Muscle layer of duodenum (tissue), 2 donors: ENCODE measurements around the gene MCF2L.
"Not testable (repeated sequence)": the region's sequence is repeated elsewhere in the genome, so short reads cannot be mapped to it uniquely, and the experiment has no call there.

Experiments
- H3K27ac ChIP-seq: one replicate; pipeline ENCODE4 v1.7.0; 2013; ENCODE audit warnings: mild to moderate bottlenecking, low read length
- H3K27me3 ChIP-seq: one replicate; pipeline ENCODE4 v1.7.0; 2013; ENCODE audit warnings: low read depth, mild to moderate bottlenecking, control low read depth, low read length
- H3K36me3 ChIP-seq, 2 donors: one replicate each; pipeline ENCODE4 v1.7.0; 2013; ENCODE audit warnings: low read length in 2 of 2, control low read depth in 1 of 2, mild to moderate bottlenecking in 1 of 2; ENCODE audit not compliant: insufficient read depth in 2 of 2, control insufficient read depth in 1 of 2
- H3K4me1 ChIP-seq, 2 donors: one replicate each; pipeline ENCODE4 v1.7.0; 2013; ENCODE audit warnings: low read length in 2 of 2, mild to moderate bottlenecking in 2 of 2, control low read depth in 1 of 2, moderate library complexity in 1 of 2; ENCODE audit not compliant: insufficient read depth in 2 of 2, control insufficient read depth in 1 of 2
- H3K4me3 ChIP-seq, 2 donors: one replicate each; pipeline ENCODE4 v1.7.0; 2013; ENCODE audit warnings: low read length in 2 of 2, low read depth in 1 of 2, mild to moderate bottlenecking in 1 of 2
- H3K9me3 ChIP-seq, 2 donors: one replicate each; pipeline ENCODE4 v1.7.0; 2013; ENCODE audit warnings: low read length in 2 of 2, control low read depth in 1 of 2, mild to moderate bottlenecking in 1 of 2; ENCODE audit not compliant: control insufficient read depth in 1 of 2
- donor health status: healthy.

The MCF2L gene

DNA sequence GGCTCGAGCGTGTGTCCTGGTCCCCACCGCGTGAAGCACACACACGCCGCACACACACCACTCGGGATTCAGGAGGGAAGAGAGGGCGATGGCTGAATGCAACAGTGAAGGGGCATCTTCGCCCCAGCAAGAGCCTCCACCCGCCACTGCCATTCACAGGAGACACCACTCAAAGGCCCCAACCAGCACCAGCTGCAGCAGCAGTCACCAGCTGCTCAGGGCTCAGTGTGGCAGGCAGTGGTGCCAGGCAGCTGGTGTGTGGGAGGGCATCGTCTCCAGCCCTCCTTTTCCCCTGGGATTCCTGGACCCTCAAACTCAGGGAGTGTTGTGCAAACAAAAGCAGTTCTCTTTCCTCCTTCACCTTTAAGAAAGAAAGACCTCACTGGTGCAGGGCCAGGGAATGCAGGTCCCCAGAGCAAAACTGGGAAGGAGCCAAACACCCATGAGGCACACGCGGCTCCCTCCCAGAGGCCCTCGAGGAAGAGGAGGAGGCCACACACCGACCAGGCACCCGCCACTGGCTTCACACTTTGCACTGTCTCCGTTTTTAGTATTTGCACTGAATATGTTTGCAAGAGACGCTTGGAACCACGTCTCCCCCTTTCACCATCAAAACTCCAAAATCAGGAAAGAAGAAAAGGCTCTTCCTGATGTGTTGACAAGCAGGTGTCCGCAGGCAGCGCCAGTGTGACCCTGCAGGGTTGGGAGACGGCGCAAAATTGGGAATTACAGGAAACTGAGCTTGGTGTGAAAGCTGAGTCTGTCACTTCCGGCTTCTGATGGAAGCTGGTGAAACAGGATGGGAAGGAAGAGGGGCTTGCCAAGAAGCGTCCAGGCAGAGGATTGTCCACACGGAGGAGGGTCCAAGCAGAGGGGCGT lies 110.1 kb downstream of the MCF2L start:
- no peaks in the 10 kb centered on the region for H3K4me1 ChIP-seq
- H3K36me3 ChIP-seq: no peaks in the 10 kb centered on the region
- H3K4me3 ChIP-seq: no peak overlapping the region
- no peaks in the 10 kb centered on the region for H3K9me3 ChIP-seq
- H3K27me3 ChIP-seq: no peaks in the 10 kb centered on the region
- H3K27ac ChIP-seq: no peak overlapping the region

- not testable (repeated sequence) for H3K27ac ChIP-seq, H3K27me3 ChIP-seq, H3K36me3 ChIP-seq, H3K4me1 ChIP-seq, H3K9me3 ChIP-seq, H3K4me3 ChIP-seq
Measured at GRCh38 chr13:113079781-113080080, 110.7 kb downstream of the MCF2L start.

DNA sequence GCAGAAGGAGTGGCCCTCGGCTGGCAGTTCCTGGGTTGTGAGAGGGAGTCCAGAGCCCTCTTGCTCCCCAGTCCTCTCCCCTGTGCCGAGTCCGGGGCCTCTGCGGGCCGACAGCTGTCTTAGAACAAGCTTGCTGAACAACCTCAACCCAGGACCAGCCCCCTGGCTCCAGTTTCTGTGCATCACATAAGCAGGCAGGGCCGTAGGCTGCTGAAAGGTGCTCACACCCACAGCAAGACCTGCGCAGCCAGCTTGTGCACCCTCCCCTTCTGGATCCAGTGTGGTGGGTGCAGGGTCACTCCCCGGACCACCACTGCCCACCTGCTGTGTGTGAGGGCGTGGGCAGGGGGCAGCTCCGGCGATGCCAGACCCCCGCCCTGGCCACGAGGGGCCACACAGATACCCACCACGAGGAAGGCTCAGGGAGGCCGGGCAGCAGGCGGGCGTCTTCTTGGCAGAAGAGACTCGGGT lies 111.4 kb downstream of the MCF2L start:
- H3K36me3 ChIP-seq: no peaks in the 10 kb centered on the region
- no peaks in the 10 kb centered on the region for H3K9me3 ChIP-seq
- no peak overlapping the region for H3K27ac ChIP-seq
- no peak overlapping the region for H3K4me3 ChIP-seq
- no peaks in the 10 kb centered on the region for H3K27me3 ChIP-seq
- H3K4me1 ChIP-seq: no peaks in the 10 kb centered on the region

- Histone ChIP-seq H3K27ac (no peak overlapping the region), H3K9me3 (no peaks in the 10 kb centered on the region), H3K36me3 (no peaks in the 10 kb centered on the region), H3K27me3 (no peaks in the 10 kb centered on the region), H3K4me3 (no peak overlapping the region), H3K4me1 (no peaks in the 10 kb centered on the region)
Measured at GRCh38 chr13:113080901-113081521, 112.0 kb downstream of the MCF2L start.

DNA sequence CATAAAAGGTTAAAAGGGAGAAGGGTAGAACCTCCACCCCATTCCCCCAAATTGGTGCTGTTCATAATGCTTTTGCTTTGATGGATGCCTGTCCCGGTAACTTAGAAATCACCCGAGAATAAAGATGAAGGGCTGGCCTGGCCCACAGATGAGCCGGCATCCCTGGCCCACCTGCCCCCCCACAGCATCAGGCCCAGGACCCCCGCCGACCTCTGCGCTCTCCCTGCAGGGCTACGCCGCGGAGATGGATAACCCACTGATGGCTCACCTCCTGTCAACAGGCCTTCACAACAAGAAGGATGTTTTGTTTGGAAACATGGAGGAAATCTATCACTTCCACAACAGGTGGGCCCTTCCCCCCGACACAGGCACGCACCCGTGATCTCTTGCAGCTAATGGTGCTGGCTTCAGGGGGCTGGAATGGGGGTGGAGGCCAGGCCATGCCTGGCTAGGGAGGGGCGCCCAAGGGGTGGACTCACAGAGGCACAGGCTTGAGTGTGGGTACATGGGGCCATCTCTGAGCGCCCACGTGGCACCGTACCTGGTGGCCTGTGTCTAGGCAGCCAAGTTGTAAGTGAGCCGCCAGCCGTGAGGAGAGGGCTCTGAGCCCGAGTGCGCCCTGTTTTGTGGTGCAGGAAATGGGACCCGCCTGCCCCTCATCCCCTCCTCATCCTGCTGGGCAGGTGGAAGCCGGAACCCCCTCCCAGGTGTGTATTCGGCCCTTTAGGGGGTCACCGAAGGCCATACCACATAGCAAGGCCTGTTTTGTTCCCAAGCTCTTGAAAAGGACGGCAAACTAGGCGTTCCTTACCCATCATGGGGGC lies 113.4 kb downstream of the MCF2L start:
- Histone ChIP-seq H3K4me3 (no peak overlapping the region), H3K4me1 (no peaks in the 10 kb centered on the region), H3K27ac (no peak overlapping the region), H3K9me3 (no peaks in the 10 kb centered on the region), H3K27me3 (no peaks in the 10 kb centered on the region), H3K36me3 (no peaks in the 10 kb centered on the region)

GRCh38 chr13:113083022-113083373 lies 114.0 kb downstream of the MCF2L start:
- no peaks in the 10 kb centered on the region for H3K27me3 ChIP-seq
- no peaks in the 10 kb centered on the region for H3K36me3 ChIP-seq
- H3K4me1 ChIP-seq: no peaks in the 10 kb centered on the region
- H3K4me3 ChIP-seq: no peak overlapping the region
- H3K27ac ChIP-seq: no peak overlapping the region
- no peaks in the 10 kb centered on the region for H3K9me3 ChIP-seq

DNA sequence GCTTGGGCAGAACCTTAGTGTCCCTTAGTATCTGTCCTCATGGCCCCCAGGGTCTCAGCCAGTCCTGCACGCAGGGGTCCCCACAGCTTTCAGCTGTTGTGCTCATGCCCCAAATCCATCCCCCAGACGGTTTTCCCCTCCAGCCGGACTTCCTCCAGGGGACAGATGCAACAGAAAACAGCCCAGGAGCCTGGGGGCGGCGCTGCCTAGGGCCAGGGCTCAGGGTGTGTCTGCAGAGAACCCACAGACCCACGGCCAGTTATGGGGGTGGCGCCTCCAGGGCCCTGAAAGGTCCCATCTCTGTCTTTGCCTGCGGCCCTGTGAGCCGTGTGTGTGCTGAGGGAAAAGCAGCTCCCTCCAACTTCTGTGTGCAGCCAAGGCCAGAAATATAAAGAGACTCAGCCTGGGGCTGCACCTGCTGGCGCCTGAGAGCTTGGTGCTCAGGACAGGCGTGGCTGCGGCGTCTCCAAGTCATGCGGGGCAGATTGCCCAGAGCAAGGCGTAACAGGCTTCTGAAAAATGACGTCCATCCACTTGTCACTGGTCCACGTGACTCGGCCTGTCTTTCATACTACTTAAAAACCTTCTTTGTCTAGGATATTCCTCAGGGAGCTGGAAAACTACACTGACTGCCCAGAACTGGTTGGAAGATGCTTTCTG lies 114.5 kb downstream of the MCF2L start:
- no peaks in the 10 kb centered on the region for H3K9me3 ChIP-seq
- no peak overlapping the region for H3K27ac ChIP-seq
- H3K36me3 ChIP-seq: no peaks in the 10 kb centered on the region
- H3K4me3 ChIP-seq: no peak overlapping the region
- no peaks in the 10 kb centered on the region for H3K27me3 ChIP-seq
- no peaks in the 10 kb centered on the region for H3K4me1 ChIP-seq

- Histone ChIP-seq H3K4me1 (no peaks in the 10 kb centered on the region), H3K27ac (no peak overlapping the region), H3K4me3 (no peak overlapping the region), H3K27me3 (no peaks in the 10 kb centered on the region), H3K9me3 (no peaks in the 10 kb centered on the region), H3K36me3 (no peaks in the 10 kb centered on the region)
Measured at GRCh38 chr13:113084094-113084942, 115.3 kb downstream of the MCF2L start.

DNA sequence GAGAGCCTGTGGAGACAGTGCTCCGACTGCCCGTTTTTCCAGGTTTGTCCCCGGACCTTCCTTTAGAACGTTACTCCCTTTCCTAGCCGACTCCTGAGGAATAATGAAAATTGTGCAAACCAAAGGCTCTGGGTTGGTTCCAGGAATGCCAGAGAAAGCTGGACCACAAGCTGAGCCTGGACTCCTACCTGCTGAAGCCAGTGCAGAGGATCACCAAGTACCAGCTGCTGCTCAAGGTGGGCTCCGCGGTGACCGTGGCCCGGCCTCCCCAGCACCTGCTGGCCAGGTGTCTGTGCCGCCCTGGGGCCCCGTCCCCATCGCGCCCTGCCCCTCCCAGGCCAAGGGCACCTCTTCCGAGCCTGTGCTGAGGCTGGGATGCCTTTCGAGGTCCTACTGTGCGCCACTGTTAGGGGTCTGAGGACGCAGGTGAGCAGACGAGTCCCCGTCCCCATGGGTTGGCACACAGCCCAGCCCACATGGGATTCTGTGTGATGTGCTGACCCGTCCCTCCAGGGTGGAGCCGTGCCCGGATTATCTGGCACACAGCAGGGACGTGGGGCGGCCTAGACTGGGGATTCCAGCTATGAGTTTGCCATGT lies 116.0 kb downstream of the MCF2L start:
- no peaks in the 10 kb centered on the region for H3K9me3 ChIP-seq
- H3K27me3 ChIP-seq: no peaks in the 10 kb centered on the region
- no peak overlapping the region for H3K27ac ChIP-seq
- no peaks in the 10 kb centered on the region for H3K36me3 ChIP-seq
- H3K4me3 ChIP-seq: no peak overlapping the region
- H3K4me1 ChIP-seq: no peaks in the 10 kb centered on the region

- H3K9me3 ChIP-seq: no peaks in the 10 kb centered on the region
- H3K27me3 ChIP-seq: no peaks in the 10 kb centered on the region
- no peaks in the 10 kb centered on the region for H3K36me3 ChIP-seq
- H3K27ac ChIP-seq: no peak overlapping the region
- H3K4me3 ChIP-seq: no peak overlapping the region
- H3K4me1 ChIP-seq: no peaks in the 10 kb centered on the region
Measured at GRCh38 chr13:113086031-113086750, 117.2 kb downstream of the MCF2L start.
